EH (cell line): ENCODE measurements around the gene GALR1.

Experiments used
- DNase-seq: peaks from one replicate; pipeline ENCODE4 v3.0.0-alpha.2; 2015; ENCODE audit warnings: low read depth

The GALR1 gene

DNA sequence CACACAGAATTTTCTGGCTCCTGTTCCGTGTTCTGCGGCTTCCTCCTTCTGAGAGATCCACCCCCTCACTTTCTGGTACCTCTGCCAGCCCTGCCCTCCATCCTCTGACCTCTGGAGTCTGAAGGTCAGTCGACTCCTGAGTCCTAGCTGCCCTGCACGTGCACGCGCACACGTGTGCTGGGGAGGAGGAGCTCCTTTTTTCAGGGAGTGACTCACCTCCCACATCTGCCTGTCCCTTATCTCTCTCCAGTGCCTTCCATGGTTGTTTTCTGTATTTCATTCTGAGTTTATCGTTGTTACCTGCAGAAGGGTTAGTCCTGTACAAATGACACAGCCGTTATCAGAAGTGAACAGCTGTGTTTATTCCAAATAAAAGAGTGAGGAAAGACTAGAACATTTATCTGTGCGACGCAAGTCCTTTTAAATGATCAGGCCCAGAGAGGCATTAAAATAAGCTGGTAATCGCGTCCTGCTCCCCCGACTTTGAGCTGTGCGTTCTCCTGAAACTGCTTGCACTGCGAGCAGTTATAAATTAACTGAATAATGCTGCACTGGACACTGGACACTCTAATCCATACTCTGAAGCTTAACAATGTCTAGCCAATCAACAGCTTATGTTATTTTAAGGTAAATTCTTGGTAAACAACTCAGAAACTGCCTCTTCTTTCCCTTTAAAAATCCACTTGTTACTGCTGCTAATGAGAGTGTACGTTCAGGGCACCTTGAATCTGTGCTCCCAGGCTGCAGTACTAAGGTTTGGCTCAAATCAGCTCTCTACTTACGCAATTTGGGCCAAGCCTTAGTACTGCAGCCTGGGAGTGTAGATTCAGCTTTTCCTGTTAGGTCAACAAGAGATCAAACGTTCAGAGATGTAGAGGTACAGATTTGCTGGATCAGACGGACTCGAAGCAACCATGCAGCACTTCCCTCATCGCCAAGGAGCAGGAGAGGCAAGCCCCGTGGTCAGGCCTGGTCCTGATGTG, 72.5 kb downstream of the GALR1 start:
- DNase-seq, result no peak

DNA sequence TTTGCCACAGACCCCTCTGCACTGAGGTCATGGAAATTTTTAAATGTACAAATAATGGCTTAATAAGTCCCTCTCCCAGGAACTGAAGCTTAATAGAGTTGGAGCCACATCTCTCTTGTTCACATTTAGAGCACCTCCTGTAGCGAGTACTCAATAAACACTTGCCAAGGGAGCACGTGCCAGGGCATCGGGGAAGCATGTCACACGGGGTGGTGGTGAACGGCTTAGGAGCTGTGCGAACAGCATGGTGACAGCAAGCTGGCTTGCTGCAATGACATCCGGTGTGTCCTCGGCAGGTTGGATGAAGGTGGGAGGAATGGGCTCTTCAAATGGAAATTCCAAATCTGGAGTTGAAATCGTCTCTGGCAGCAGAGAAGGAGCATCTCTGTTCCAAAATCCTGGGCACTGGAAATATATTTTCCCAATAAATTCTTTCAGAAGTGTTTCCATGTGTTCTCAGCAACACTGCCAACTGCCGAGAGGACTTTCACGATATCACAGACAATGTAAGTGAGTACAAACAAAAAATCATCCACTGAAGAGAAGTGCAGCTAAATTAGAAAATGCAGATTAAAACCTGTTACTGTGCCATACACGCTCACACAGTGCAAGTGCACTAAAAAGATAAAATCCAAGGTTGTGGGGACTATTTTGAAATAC, 74.1 kb downstream of the GALR1 start:
- DNase-seq, result no peak
